ENCODE data around the gene C11orf97.
A peak's percentile ranks its signal among the peaks of the same experiment; 100 is the strongest.
"Not testable (repeated sequence)": the region's sequence is repeated elsewhere in the genome, so short reads cannot be mapped to it uniquely, and the experiment has no call there.

C11orf97 gene

DNA sequence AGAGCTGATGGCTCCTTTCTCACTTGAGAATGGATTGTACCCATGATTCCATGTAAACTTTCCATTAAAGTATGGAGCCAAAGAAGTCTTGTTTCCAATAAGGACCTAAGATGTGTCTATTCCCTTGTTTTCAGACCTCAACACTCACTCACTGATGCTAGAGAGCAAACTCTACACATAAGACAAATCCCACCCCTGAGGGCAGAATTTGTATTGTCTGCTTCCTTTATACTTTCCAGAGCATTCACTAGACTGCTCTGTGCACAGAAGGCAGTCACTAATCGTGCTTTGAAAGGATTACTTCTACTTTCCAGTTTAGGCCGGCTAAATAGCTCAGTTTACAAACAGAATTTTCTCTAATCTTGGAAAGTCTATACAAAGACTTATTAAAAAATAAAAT is 12.1 kb upstream of the C11orf97 start:
- TF ChIP-seq, protein P1, sequence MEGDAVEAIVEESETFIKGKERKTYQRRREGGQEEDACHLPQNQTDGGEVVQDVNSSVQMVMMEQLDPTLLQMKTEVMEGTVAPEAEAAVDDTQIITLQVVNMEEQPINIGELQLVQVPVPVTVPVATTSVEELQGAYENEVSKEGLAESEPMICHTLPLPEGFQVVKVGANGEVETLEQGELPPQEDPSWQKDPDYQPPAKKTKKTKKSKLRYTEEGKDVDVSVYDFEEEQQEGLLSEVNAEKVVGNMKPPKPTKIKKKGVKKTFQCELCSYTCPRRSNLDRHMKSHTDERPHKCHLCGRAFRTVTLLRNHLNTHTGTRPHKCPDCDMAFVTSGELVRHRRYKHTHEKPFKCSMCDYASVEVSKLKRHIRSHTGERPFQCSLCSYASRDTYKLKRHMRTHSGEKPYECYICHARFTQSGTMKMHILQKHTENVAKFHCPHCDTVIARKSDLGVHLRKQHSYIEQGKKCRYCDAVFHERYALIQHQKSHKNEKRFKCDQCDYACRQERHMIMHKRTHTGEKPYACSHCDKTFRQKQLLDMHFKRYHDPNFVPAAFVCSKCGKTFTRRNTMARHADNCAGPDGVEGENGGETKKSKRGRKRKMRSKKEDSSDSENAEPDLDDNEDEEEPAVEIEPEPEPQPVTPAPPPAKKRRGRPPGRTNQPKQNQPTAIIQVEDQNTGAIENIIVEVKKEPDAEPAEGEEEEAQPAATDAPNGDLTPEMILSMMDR (conservative IDR thresholded peaks at IDR 0.05; ENCODE audit: low read depth, low read length) = no peak
- no peaks in the 10 kb centered on the region for H4K20me1 ChIP-seq (ENCODE audit: insufficient read depth)

DNA sequence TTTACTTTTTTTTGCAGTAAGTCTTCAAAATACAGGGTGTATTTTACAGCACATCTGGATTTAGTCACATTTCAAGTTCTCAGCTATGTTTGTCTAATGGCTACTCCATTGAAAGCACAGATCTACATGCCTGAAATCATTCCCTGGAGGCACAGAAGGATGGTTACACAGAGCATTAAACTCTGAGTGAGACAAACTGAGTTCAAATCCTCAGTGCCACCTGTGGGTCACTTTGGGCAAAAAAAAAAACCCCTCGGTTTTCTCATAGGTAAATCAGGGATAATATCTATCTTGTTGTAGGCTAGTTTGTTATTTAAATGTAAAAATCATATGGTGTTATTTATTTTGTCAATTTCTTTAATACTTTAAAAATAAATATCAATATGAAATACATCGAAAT is 10.7 kb upstream of the C11orf97 start:
- H3K27ac ChIP-seq = no peak overlapping the region
- H3K79me2 ChIP-seq (ENCODE audit: insufficient read depth, low read depth) = no peaks in the 10 kb centered on the region
- TF ChIP-seq, protein P1 (conservative IDR thresholded peaks at IDR 0.05; ENCODE audit: low read depth, low read length) = no peak
- no peak overlapping the region for H3K4me2 ChIP-seq
- no peaks in the 10 kb centered on the region for H3K27me3 ChIP-seq (ENCODE audit: insufficient read depth, low read depth)
- no peaks in the 10 kb centered on the region for H3K36me3 ChIP-seq (ENCODE audit: insufficient read depth)
- H4K20me1 ChIP-seq (ENCODE audit: insufficient read depth) = no peaks in the 10 kb centered on the region
- no peaks in the 10 kb centered on the region for H3K4me1 ChIP-seq (ENCODE audit: low read depth, poor library complexity, severe bottlenecking)
- no peak overlapping the region for H3K4me3 ChIP-seq (IDR thresholded peaks at IDR 0.05; ENCODE audit: insufficient read depth, low read depth, low read length)
- H3K9ac ChIP-seq = no peak overlapping the region
- H2AFZ ChIP-seq (ENCODE audit: low read depth) = no peak overlapping the region

More for the DNA sequence above, 12.1 kb upstream of the C11orf97 start:
- Histone ChIP-seq H3K79me2 (ENCODE audit: insufficient read depth, low read depth) (peaks cover under 1% of the 10 kb centered on the region; the same call in 1 of the 2 replicates), H3K4me1 (ENCODE audit: low read depth, poor library complexity, severe bottlenecking) (peaks cover 4% of the 10 kb centered on the region), H3K9ac (no peak overlapping the region), H3K27ac (no peak overlapping the region), H2AFZ (ENCODE audit: low read depth) (no peak overlapping the region), H3K36me3 (ENCODE audit: insufficient read depth) (no peaks in the 10 kb centered on the region), H3K4me2 (no peak overlapping the region), H3K4me3 (IDR thresholded peaks at IDR 0.05; ENCODE audit: insufficient read depth, low read depth, low read length) (no peak overlapping the region), H3K27me3 (ENCODE audit: insufficient read depth, low read depth) (no peaks in the 10 kb centered on the region)

DNA sequence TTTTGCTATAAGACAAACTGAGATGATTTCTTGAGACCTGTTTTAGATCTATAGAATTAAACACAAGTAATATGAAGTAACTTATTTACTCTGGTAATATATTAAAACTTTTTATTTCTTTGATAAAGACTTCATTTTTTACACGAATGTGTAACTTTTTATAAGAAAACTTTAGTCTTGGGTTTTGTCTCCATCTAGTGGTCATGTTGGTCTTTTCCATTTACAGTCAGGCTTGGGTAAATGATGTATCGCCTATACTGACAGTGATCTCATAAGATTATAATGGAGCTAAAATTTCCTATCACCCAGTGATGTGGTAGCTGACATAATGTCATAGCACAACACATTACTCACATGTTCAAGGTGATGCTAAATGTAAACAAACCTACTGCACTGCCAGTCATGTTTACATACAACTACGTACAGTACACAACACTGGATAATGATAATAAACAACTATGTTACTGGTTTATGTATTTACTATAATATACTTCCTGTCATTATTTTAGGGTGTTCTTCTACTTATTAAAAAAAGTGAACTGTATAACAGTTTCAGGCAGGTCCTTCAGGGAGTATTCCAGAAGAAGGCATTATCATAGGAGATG is 7.5 kb upstream of the C11orf97 start:
- Histone ChIP-seq H3K27me3 (ENCODE audit: insufficient read depth, low read depth) (no peaks in the 10 kb centered on the region), H4K20me1 (ENCODE audit: insufficient read depth) (no peaks in the 10 kb centered on the region), H3K4me1 (ENCODE audit: low read depth, poor library complexity, severe bottlenecking) (no peaks in the 10 kb centered on the region), H3K9ac (no peak overlapping the region), H3K4me3 (IDR thresholded peaks at IDR 0.05; ENCODE audit: insufficient read depth, low read depth, low read length) (no peak overlapping the region), H2AFZ (ENCODE audit: low read depth) (no peak overlapping the region), H3K36me3 (ENCODE audit: insufficient read depth) (no peaks in the 10 kb centered on the region), H3K4me2 (no peak overlapping the region), H3K27ac (no peak overlapping the region), H3K79me2 (ENCODE audit: insufficient read depth, low read depth) (no peaks in the 10 kb centered on the region)
- TF ChIP-seq, protein P1 (conservative IDR thresholded peaks at IDR 0.05; ENCODE audit: low read depth, low read length) = peak; percentile 58

DNA sequence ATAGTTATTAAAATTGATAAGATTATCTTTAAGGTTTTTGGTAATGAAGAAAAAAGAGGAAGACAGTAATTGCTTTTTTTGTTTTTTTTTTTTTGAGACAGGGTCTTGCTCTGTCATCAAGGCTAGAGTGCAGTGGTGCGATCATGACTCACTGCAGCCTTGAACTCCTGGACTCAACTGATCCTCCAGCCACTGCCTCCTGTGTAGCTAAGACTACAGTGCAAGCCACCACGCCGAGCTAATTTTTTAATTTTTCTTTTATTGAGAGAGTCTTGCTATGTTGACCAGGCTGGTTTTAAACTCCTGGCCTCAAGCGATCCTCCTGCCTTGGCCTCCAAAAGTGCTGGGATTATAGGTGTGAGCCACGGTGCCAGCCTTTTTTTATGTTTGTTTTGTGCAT is 5.7 kb upstream of the C11orf97 start:
- H3K79me2 ChIP-seq (ENCODE audit: insufficient read depth, low read depth); H2AFZ ChIP-seq (ENCODE audit: low read depth); H3K27me3 ChIP-seq (ENCODE audit: insufficient read depth, low read depth); H3K4me3 ChIP-seq (IDR thresholded peaks at IDR 0.05; ENCODE audit: insufficient read depth, low read depth, low read length); H4K20me1 ChIP-seq (ENCODE audit: insufficient read depth); H3K4me2 ChIP-seq; H3K27ac ChIP-seq; H3K36me3 ChIP-seq (ENCODE audit: insufficient read depth); H3K9ac ChIP-seq; H3K4me1 ChIP-seq (ENCODE audit: low read depth, poor library complexity, severe bottlenecking): not testable (repeated sequence)

DNA sequence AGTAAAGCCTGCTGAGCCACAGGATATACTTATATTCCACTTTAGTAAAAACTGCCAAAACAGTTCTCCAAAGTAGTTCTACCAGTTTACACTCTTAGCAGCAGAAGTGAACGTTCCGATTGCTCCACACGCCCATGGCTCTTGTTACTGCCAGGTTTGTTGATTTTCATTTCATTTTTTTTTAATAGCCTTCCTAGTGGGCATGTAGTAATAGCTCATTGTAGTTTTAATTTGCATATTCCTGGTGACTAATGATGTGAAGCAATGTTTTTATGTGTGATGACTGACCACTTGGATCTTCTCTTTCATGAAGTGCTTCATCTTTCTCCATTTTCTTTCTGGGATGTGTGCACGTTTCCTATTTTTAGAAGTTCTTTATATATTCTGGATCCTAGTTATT is 4.8 kb upstream of the C11orf97 start:
- Histone ChIP-seq H3K4me1 (ENCODE audit: low read depth, poor library complexity, severe bottlenecking) (no peaks in the 10 kb centered on the region), H3K27ac (no peak overlapping the region), H3K79me2 (ENCODE audit: insufficient read depth, low read depth) (no peaks in the 10 kb centered on the region), H3K27me3 (ENCODE audit: insufficient read depth, low read depth) (no peaks in the 10 kb centered on the region), H3K4me2 (no peak overlapping the region), H4K20me1 (ENCODE audit: insufficient read depth) (no peaks in the 10 kb centered on the region), H3K4me3 (IDR thresholded peaks at IDR 0.05; ENCODE audit: insufficient read depth, low read depth, low read length) (no peak overlapping the region), H3K9ac (no peak overlapping the region), H3K36me3 (ENCODE audit: insufficient read depth) (no peaks in the 10 kb centered on the region), H2AFZ (ENCODE audit: low read depth) (no peak overlapping the region)
- TF ChIP-seq, protein P1 (conservative IDR thresholded peaks at IDR 0.05; ENCODE audit: low read depth, low read length) = no peak
